Peyer's patch (tissue), 4 donors: ENCODE measurements around the gene UNC50.

ENCODE experiments used
- POLR2A ChIP-seq, 2 donors: fragments of 450-650 bp; IDR thresholded peaks; one replicate each; pipeline ENCODE4 v1.5.1; 2017; ENCODE audit warnings: antibody characterized with exemption in 2 of 2, mild to moderate bottlenecking in 2 of 2, moderate library complexity in 2 of 2
- TF ChIP-seq, protein P1 (sequence below), 6 experiments: fragments of 450-650 bp in 4 of 6; fragments of 200-600 bp in 2 of 6; sonication (generic) in 1 of 6; IDR thresholded peaks; one replicate each; pipeline ENCODE4 v1.5.1; 2017 to 2019; ENCODE audit warnings: antibody characterized with exemption in 6 of 6, mild to moderate bottlenecking in 3 of 6, moderate library complexity in 1 of 6

- TF ChIP-seq, protein P1, sequence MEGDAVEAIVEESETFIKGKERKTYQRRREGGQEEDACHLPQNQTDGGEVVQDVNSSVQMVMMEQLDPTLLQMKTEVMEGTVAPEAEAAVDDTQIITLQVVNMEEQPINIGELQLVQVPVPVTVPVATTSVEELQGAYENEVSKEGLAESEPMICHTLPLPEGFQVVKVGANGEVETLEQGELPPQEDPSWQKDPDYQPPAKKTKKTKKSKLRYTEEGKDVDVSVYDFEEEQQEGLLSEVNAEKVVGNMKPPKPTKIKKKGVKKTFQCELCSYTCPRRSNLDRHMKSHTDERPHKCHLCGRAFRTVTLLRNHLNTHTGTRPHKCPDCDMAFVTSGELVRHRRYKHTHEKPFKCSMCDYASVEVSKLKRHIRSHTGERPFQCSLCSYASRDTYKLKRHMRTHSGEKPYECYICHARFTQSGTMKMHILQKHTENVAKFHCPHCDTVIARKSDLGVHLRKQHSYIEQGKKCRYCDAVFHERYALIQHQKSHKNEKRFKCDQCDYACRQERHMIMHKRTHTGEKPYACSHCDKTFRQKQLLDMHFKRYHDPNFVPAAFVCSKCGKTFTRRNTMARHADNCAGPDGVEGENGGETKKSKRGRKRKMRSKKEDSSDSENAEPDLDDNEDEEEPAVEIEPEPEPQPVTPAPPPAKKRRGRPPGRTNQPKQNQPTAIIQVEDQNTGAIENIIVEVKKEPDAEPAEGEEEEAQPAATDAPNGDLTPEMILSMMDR (IDR thresholded peaks at IDR 0.05) = peak; percentile 85 to 100 (median 97)
- no peak for TF ChIP-seq POLR2A (IDR thresholded peaks at IDR 0.05)
These were observed 41.0 kb downstream of the UNC50 start for GRCh38 chr2:98649135-98649991.
